Breast epithelium (tissue), 4 donors: ENCODE data around the gene PRAC2. TPM values are rescaled to one million over a fixed set of nuclear protein-coding genes. Genes with fewer than 3 reads are reported as not detected.
"Not testable (repeated sequence)": the region's sequence is repeated elsewhere in the genome, so short reads cannot be mapped to it uniquely, and the experiment has no call there.

Experiments used
- DNase-seq, 2 donors: peaks; one replicate each; pipeline ENCODE4 v3.0.0-alpha.2; 2019; ENCODE audit warnings: low spot score in 2 of 2
- H3K27ac ChIP-seq, 2 donors: fragments of 200-600 bp; sonication (generic) in 1 of 2; one replicate each; pipeline ENCODE4 v1.5.1; 2016 to 2019; ENCODE audit warnings: mild to moderate bottlenecking in 1 of 2
- H3K27me3 ChIP-seq, 2 donors: fragments of 200-600 bp; sonication (generic) in 1 of 2; one replicate each; pipeline versions ENCODE4 v1.5.1 to v1.6.0; 2017 to 2019; ENCODE audit warnings: control low read depth in 1 of 2, mild to moderate bottlenecking in 1 of 2
- H3K36me3 ChIP-seq: fragments of 200-600 bp; one replicate; pipeline ENCODE4 v1.5.1; 2019
- H3K4me1 ChIP-seq, 2 donors: fragments of 200-600 bp; sonication (generic); one replicate each; pipeline ENCODE4 v1.5.1; 2016 to 2019; ENCODE audit warnings: control low read depth in 1 of 2
- H3K4me3 ChIP-seq, 3 donors: fragments of 200-600 bp; sonication (generic); 1 replicate in 2 of 3; 2 replicates in 1 of 3; pipeline ENCODE4 v1.5.1; 2016 to 2019; ENCODE audit warnings: mild to moderate bottlenecking in 3 of 3, moderate library complexity in 2 of 3
- H3K9me3 ChIP-seq, 2 donors: fragments of 200-600 bp; sonication (generic) in 1 of 2; one replicate each; pipeline ENCODE4 v1.5.1; 2016 to 2019; ENCODE audit warnings: control low read depth in 1 of 2
- POLR2A ChIP-seq: fragments of 450-650 bp; IDR thresholded peaks from one replicate; pipeline ENCODE4 v1.6.1; 2016; ENCODE audit warnings: antibody characterized with exemption, mild to moderate bottlenecking, moderate library complexity
- POLR2AphosphoS5 ChIP-seq, 3 donors: sonication (generic); formaldehyde crosslinking; IDR thresholded peaks; one replicate each; pipeline ENCODE4 v1.6.1; 2017; ENCODE audit warnings: antibody characterized with exemption in 3 of 3
- intact Hi-C: fragments of 100-400 bp; cut with DNase I; formaldehyde crosslinking; loops from one replicate; pipeline ENCODE4 v1.15.1; 2023; ENCODE audit warnings: low total_unique reads
- total RNA-seq, 3 donors: library from RNA; depleted of rRNA; stranded (reverse); fragments of >200 nt; gene quantifications; one replicate each; pipeline ENCODE4 v1.1.0, GENCODE V29; 2016
- TF ChIP-seq, protein P1 (sequence below), 3 donors: fragments of 450-650 bp; IDR thresholded peaks; one replicate each; pipeline ENCODE4 v1.5.1; 2016 to 2017; ENCODE audit warnings: antibody characterized with exemption in 3 of 3, mild to moderate bottlenecking in 3 of 3, moderate library complexity in 3 of 3

PRAC2 gene
- total RNA-seq, 3 donors from 2014 or later = not detected

DNA sequence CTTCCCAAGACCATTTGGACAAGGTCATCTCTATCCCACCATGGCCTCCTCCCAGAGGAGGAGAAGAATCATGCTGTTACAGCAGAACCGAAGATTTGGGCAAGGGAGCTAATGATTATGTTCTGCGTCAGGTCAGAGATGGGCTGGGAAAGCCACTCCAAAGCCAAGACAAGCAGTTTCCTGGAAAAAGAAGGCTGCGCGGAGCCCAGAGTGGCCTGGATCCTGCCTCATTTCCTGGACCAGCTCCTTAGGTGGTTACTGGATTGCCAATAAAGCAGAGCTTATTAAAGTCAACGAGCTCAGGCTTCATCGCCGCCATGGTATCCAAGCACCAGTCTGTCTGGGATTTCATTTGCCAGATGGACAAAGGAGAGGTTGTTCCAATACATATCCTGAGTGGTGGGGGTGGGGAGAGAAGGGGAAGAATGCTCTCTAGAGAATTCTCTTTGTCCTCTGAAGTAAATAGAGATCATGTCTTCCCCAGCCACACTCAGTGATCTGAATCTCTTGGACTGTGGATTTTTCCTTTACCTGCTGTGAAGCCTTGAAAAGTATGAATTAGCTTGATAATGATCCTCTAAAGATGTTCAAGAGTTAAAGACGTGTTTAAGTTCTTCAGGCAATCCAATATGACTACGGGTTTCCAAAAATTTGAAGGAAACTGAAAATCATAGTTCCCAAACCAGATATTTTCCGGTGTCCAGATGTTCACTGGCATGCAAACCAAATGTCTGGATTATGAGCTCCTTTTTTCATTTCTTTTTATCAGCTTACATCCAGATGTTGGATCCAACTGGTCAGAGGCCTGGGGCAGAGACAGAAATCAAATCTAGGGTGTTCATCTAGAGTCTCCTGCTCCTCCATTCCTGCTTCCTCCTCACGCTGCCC is 18.4 kb upstream of the PRAC2 start:
- TF ChIP-seq POLR2A (no peak), POLR2AphosphoS5 (IDR thresholded peaks at IDR 0.05) (no peak)
- TF ChIP-seq, protein P1, sequence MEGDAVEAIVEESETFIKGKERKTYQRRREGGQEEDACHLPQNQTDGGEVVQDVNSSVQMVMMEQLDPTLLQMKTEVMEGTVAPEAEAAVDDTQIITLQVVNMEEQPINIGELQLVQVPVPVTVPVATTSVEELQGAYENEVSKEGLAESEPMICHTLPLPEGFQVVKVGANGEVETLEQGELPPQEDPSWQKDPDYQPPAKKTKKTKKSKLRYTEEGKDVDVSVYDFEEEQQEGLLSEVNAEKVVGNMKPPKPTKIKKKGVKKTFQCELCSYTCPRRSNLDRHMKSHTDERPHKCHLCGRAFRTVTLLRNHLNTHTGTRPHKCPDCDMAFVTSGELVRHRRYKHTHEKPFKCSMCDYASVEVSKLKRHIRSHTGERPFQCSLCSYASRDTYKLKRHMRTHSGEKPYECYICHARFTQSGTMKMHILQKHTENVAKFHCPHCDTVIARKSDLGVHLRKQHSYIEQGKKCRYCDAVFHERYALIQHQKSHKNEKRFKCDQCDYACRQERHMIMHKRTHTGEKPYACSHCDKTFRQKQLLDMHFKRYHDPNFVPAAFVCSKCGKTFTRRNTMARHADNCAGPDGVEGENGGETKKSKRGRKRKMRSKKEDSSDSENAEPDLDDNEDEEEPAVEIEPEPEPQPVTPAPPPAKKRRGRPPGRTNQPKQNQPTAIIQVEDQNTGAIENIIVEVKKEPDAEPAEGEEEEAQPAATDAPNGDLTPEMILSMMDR (IDR thresholded peaks at IDR 0.05) = no peak
- Histone ChIP-seq H3K27me3 (peaks cover 0 to 66% of the 10 kb centered on the region in 2 donors), H3K4me1 (no peaks in the 10 kb centered on the region), H3K36me3 (no peaks in the 10 kb centered on the region), H3K4me3 (no peak overlapping the region), H3K27ac (no peak overlapping the region), H3K9me3 (no peaks in the 10 kb centered on the region)
- no peak for DNase-seq
- intact Hi-C loops = no loop called here

DNA sequence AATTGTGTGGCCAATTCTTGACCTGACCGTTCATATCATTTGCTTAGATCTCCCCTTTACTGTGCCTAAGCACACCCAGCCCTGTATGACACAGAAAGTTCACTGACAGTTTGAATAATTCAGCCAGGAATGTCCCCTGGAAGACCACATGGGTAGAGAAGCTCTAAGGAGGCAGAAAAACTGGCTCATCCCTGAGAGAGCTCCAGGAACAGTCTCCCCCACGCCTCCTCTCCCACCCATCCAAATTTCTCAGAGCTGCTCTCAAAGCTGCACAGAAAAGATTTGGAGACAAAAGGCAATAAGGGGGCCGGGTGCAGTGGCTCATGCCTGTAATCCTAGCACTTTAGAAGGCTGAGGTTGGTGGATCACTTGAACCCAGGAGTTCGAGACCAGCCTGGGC is 11.9 kb upstream of the PRAC2 start:
- Histone ChIP-seq H3K27me3 (peaks cover 0 to 91% of the 10 kb centered on the region in 2 donors), H3K4me3 (no peak overlapping the region), H3K27ac (no peak overlapping the region), H3K9me3 (no peaks in the 10 kb centered on the region), H3K36me3 (no peaks in the 10 kb centered on the region), H3K4me1 (no peaks in the 10 kb centered on the region)
- intact Hi-C loops = no loop called here
- TF ChIP-seq, protein P1 (IDR thresholded peaks at IDR 0.05) = no peak
- no peak for TF ChIP-seq POLR2AphosphoS5 (IDR thresholded peaks at IDR 0.05)
- TF ChIP-seq POLR2A = no peak
- DNase-seq = no peak

DNA sequence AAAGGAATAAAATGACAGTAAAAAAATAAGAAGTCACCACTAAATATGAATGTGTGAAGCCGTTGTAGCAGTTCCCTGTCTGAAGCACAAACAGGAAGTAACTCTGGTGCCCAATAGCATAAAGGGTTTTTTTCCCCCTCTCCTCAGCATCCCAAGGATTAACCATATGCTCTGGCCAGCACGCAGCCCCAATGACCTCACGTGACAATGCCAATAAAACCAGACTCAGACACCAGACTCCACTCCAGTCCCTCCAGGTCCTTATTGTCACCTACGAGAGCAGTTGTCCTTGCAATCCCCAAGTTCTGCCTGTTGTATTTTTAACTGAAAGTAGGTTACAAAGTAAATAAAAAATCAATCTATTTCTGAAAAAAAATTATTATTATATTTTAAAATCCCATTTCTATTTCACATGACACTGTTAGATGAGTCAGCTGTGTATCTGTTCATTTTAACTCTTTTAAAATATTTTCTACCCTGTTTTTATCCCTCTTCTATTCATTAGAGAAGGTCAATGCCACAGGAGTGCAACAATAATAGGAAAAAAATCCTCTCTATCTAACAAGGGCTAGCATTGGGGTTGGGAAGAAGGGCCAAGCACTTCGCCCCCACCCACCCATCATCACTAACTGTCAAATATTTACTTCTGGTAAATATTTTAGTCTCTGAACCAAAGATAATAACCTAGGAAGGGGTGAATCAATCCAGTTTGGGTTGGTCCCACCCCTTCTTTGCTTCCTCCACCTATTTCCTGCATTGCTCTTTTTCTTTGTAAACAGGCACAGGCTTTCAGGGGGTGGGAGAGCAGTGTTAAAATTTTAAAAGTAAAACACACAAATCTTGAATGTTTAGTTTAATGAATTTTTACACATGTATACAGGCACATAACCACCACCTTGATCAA is 7.2 kb upstream of the PRAC2 start:
- TF ChIP-seq, protein P1 (IDR thresholded peaks at IDR 0.05) = no peak
- TF ChIP-seq POLR2A (no peak), POLR2AphosphoS5 (IDR thresholded peaks at IDR 0.05) (no peak)
- Histone ChIP-seq H3K36me3 (no peaks in the 10 kb centered on the region), H3K27me3 (peaks cover 0 to 99% of the 10 kb centered on the region in 2 donors), H3K4me3 (no peak overlapping the region), H3K9me3 (no peaks in the 10 kb centered on the region), H3K27ac (no peak overlapping the region), H3K4me1 (no peaks in the 10 kb centered on the region)
- intact Hi-C loops = no loop called here
- no peak for DNase-seq

DNA sequence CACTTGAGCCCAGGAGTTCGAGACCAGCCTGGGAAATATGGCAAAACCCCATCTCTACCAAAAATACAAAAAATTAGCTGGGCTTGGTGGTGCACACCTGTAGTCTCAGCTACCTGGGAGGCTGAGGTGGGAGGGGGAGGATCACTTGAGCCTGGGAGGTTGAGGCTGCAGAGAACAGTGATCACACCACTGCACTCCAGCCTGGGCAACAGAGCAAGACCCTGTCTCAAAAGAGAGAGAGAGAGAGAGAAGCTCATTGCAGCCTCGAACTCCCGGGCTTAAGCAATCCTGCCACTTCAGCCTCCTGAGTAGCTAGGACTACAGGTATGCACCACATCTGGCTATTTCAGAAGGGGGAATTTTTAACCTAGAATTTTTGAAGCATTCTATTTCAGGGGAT is 6.4 kb upstream of the PRAC2 start:
- intact Hi-C loops, H3K4me3 ChIP-seq, H3K36me3 ChIP-seq, H3K4me1 ChIP-seq, H3K27ac ChIP-seq, H3K9me3 ChIP-seq, DNase-seq: not testable (repeated sequence)
- peaks cover 0 to 99% of the 10 kb centered on the region in 2 donors for H3K27me3 ChIP-seq

DNA sequence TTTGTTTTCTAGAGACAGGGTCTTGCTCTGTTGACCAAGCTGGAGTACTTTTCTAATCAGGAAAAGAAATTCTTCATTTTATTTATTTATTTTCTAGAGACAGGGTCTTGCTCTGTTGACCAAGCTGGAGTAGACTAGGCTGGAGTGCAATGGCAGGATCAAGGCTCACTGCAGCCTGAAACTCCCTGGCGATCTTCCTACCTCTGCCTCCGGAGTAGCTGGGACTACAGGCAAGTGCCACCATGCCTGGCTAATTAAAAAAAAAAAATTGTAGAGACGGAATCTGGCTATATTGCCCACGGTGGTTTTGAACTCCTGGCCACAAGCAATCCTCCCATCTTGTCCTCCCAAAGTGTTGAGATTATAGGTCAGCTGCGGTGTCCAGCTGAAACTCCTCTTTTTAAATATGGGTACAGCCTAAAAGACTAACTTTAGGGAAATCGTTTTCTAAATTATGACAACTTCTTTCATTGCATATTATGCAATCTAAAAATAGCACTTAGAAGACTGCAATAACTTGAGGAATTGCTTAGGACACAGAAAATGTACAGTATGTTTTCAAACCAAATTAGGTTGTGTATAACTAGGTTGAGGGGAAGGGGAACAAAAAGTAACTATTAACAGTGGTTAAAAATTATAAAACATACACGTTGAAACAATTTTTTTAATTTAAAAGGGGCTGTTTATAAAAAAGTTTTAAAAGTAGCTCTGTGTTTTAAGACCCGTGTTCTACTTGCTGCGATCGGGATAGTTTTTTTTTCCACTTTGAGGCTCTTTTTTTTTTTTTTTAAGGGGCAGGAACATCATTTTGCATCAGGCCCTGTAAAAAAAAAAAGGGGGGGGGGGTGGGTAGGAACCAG is 5.4 kb upstream of the PRAC2 start:
- peaks cover 0 to 100% of the 10 kb centered on the region in 2 donors for H3K27me3 ChIP-seq
- DNase-seq = no peak
- H3K4me3 ChIP-seq = no peak overlapping the region
- no peak overlapping the region for H3K27ac ChIP-seq
- intact Hi-C loops = no loop called here
- no peaks in the 10 kb centered on the region for H3K9me3 ChIP-seq
- TF ChIP-seq POLR2AphosphoS5 (IDR thresholded peaks at IDR 0.05) (no peak), POLR2A (no peak)
- TF ChIP-seq, protein P1 (IDR thresholded peaks at IDR 0.05) = no peak
- H3K4me1 ChIP-seq = no peaks in the 10 kb centered on the region
- H3K36me3 ChIP-seq = no peaks in the 10 kb centered on the region
